Dermis blood vessel endothelial cell (primary cell): ENCODE measurements around the gene MAGEA11. TPM values are rescaled to one million over a fixed set of nuclear protein-coding genes. Genes with fewer than 3 reads are reported as not detected.
"Not testable (repeated sequence)": the region's sequence is repeated elsewhere in the genome, so short reads cannot be mapped to it uniquely, and the experiment has no call there.

ENCODE experiments used
- DNase-seq: peaks from one replicate; pipeline ENCODE4 v3.0.0; 2010
- total RNA-seq: library from RNA; depleted of rRNA; stranded (reverse); fragments of >200 nt; gene quantifications from 2 replicates; pipeline ENCODE4 v1.2.3, GENCODE V29; 2014

Gene MAGEA11
- total RNA-seq = not detected in 2 replicates

- no peak for DNase-seq
Observed at GRCh38 chrX:149711545-149712236, at the start of gene MAGEA11. TSS of gene MAGEA11 (plus strand) at chrX:149712060. CDS start at chrX:149713160, 1,100 bp downstream.

GRCh38 chrX:149675088-149675487 lies 36.8 kb upstream of the MAGEA11 start:
- DNase-seq = not testable (repeated sequence)

- DNase-seq = not testable (repeated sequence)
Observed at GRCh38 chrX:149675554-149675953, 36.3 kb upstream of the MAGEA11 start.

GRCh38 chrX:149679164-149679678 lies 32.6 kb upstream of the MAGEA11 start:
- not testable (repeated sequence) for DNase-seq

- DNase-seq = no peak
Observed at GRCh38 chrX:149681182-149681581, 30.7 kb upstream of the MAGEA11 start.

- DNase-seq = no peak
Observed at GRCh38 chrX:149682031-149682430, 29.8 kb upstream of the MAGEA11 start.

- DNase-seq = no peak
Observed at GRCh38 chrX:149682956-149683947, 28.6 kb upstream of the MAGEA11 start.

GRCh38 chrX:149683966-149684730 lies 27.7 kb upstream of the MAGEA11 start:
- DNase-seq = no peak

- DNase-seq = no peak
Observed at GRCh38 chrX:149687991-149688390, 23.9 kb upstream of the MAGEA11 start.

- DNase-seq = no peak
Observed at GRCh38 chrX:149688552-149688951, 23.3 kb upstream of the MAGEA11 start.

GRCh38 chrX:149691794-149692193 lies 20.1 kb upstream of the MAGEA11 start:
- DNase-seq = no peak

- not testable (repeated sequence) for DNase-seq
Observed at GRCh38 chrX:149692686-149693272, 19.1 kb upstream of the MAGEA11 start.

GRCh38 chrX:149699761-149700160 lies 12.1 kb upstream of the MAGEA11 start:
- no peak for DNase-seq

- no peak for DNase-seq
Observed at GRCh38 chrX:149704664-149705063, 7.2 kb upstream of the MAGEA11 start.

GRCh38 chrX:149707147-149707901 lies 4.5 kb upstream of the MAGEA11 start:
- DNase-seq = no peak

GRCh38 chrX:149712831-149713230 lies 971 bp downstream of the MAGEA11 start:
- no peak for DNase-seq

- no peak for DNase-seq
Observed at GRCh38 chrX:149713279-149714050, 1.6 kb downstream of the MAGEA11 start.

- DNase-seq = no peak
Observed at GRCh38 chrX:149715468-149715867, 3.6 kb downstream of the MAGEA11 start.

- no peak for DNase-seq
Observed at GRCh38 chrX:149716632-149717031, 4.8 kb downstream of the MAGEA11 start.

- DNase-seq = no peak
Observed at GRCh38 chrX:149717803-149718202, 5.9 kb downstream of the MAGEA11 start.

- DNase-seq = no peak
Observed at GRCh38 chrX:149718757-149719156, 6.9 kb downstream of the MAGEA11 start.
